ENCODE measurements around the gene MYCBPAP.

DNA sequence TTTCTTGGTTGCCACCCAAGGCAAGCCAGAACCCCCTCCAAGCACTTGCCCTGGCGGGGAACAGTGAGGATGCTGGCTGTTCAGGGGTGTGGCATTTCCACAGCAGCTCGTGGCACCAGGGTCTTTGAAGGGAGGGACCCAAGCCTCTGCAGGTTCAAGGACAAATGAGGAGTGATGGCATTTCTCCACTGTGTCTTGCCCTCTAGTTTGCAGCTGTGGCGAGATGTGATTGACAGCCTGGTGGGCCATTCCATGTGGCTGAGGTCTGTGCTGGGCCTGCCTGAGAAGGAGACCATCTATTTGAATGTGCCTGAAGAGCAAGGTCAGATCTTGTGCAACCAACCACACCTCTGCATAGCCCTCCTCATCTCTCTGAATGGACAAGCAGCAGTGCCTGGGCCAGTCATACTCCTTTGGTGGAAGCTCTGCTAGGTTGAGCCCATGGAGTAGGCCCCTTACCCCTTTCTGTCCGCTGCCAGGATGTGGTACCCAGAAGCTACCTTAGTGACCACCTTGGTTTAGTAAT is 19.8 kb downstream of the MYCBPAP start:
- TF ChIP-seq CTCF (IDR thresholded peaks at IDR 0.05) (no peak), POLR2A (IDR thresholded peaks at IDR 0.05) (no peak)

All from transverse colon (tissue), 3 donors.